Measurements from ENCODE around the gene DNMT3A. TPM values are rescaled to one million over a fixed set of nuclear protein-coding genes. Genes with fewer than 3 reads are reported as not detected.

The DNMT3A gene
- total and polyA plus RNA-seq, 2 of the 8 experiments (the other 6 are each of a cell fraction or from before 2014, with no cell fraction given) = 33.6 to 178 TPM

GRCh38 chr2:25376750-25377621 is 35.3 kb upstream of the DNMT3A start (continued):
- TF ChIP-seq ATF2 (IDR thresholded peaks at IDR 0.05; ENCODE audit: low read length) (peak; percentile 58; the same call in 1 of the 2 replicates), TEAD4 (IDR thresholded peaks at IDR 0.05; ENCODE audit: low read depth, low read length) (peak; percentile 26; the same call in 1 of the 2 replicates), KDM4A (IDR thresholded peaks at IDR 0.05; ENCODE audit: low read depth, low read length, severe bottlenecking) (peak; percentile 39)
